Measurements from ENCODE around the gene KIF11. TPM values are rescaled to one million over a fixed set of nuclear protein-coding genes. Genes with fewer than 3 reads are reported as not detected.

KIF11 gene
- total RNA-seq, 1 donor from 2014 or later = 19.4 TPM

DNA sequence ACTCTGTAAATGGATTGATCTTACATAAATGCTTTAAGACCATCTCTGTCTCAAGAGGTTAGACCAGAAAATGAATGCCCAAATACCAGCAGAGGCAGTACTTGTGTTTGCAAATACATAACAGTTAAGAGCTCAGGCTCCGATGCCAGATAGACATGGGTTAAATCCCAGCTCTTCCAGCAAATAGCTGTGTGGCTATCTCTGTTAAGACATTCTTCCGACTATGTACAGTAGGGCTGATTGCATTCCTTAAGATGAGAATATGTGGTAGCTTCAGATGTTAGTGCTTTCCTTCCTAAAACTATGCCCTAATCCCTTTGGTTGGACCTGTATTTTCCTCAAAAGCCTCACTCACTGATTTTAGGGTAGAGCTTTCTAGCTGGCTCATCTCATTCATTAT, 21.3 kb upstream of the KIF11 start:
- TF ChIP-seq, protein P1, sequence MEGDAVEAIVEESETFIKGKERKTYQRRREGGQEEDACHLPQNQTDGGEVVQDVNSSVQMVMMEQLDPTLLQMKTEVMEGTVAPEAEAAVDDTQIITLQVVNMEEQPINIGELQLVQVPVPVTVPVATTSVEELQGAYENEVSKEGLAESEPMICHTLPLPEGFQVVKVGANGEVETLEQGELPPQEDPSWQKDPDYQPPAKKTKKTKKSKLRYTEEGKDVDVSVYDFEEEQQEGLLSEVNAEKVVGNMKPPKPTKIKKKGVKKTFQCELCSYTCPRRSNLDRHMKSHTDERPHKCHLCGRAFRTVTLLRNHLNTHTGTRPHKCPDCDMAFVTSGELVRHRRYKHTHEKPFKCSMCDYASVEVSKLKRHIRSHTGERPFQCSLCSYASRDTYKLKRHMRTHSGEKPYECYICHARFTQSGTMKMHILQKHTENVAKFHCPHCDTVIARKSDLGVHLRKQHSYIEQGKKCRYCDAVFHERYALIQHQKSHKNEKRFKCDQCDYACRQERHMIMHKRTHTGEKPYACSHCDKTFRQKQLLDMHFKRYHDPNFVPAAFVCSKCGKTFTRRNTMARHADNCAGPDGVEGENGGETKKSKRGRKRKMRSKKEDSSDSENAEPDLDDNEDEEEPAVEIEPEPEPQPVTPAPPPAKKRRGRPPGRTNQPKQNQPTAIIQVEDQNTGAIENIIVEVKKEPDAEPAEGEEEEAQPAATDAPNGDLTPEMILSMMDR (IDR thresholded peaks at IDR 0.05; ENCODE audit: unreplicated experiment) = no peak
- no peak for DNase-seq (ENCODE audit: low spot score in 2 of 2, unreplicated experiment in 2 of 2)
- Mint-ChIP-seq H3K4me1 (peaks cover 31% of the 10 kb centered on the region), H3K27ac (peak overlapping the region; percentile 44), H3K4me3 (peak overlapping the region; percentile 79), H3K36me3 (peaks cover 12% of the 10 kb centered on the region), H3K27me3 (ENCODE audit: low read depth) (no peaks in the 10 kb centered on the region), H3K9me3 (no peaks in the 10 kb centered on the region)

DNA sequence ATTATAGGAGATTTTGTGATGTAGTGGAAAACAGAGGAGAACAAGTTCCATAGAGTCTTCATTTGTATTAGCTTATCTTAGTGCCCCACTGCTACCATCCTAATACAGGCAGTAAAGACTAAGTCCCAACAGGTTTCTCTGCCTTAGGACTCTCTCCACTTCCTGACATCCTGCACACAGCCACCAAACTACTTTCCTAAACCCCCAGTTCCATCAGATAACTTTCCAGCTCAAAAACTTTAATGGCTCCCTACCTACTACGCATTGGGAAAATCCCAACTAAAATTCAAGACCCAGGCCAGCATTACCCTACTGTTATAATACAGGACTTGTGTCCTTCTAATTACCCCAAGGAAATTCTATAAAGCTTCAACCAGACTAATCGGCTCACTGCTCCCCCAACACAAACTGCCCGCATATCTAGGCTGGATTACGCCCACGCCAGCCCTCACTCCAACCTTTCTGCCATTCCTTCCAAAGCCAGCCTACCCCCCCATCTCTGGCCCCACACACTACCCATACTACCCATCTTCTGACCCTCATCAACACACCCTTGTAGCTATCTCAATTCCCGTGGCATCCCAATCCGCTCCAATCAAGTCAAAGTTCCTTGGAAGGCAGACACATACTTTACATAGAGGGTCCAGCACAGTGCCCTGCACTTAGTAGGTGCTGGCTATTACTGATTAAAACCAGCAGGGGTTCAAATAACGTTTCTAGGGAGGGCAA, 20.4 kb upstream of the KIF11 start:
- DNase-seq (ENCODE audit: low spot score in 2 of 2, unreplicated experiment in 2 of 2) = no peak

DNA sequence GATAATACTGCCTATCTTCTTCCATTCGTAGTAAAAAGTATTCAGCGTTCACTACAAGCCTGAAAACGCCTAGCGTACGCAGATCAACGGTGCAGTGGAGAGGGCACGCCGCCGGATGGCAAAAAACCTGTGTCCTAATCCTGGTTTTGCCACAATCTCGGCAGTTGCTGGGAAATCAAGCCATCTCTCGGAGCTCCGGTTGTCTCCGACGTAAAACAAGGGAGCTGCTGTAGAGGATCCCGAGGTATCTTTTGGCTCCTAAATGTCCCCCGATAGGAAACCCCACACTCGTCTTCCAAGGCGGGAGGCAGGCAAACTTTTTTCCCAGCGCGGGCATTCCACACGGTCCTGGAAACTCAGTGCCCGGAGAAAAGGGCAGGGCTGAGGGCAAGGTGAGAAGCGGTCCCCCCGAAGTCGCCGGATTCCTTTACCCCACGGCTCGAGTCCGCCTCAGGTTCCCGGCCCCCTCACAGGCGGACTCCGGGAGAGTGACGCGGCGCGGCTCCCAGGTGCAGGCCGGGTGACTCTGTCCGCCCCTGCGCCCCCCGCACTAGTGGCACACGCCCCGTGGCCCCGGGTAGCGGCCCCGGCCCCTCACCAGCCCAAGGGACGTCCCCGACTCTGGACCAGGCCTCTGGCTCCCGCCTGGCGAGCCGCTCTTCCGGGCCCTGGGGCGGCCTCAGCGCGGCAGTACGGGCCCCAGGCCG, 19.7 kb upstream of the KIF11 start:
- Mint-ChIP-seq H3K27ac (peak overlapping the region; percentile 48), H3K27me3 (ENCODE audit: low read depth) (no peaks in the 10 kb centered on the region), H3K4me1 (peaks cover 29% of the 10 kb centered on the region), H3K4me3 (peak overlapping the region; percentile 79), H3K36me3 (peaks cover 5% of the 10 kb centered on the region), H3K9me3 (no peaks in the 10 kb centered on the region)
- peak in 1 of 2 experiments; percentile 36 for DNase-seq (ENCODE audit: low spot score in 2 of 2, unreplicated experiment in 2 of 2)
- TF ChIP-seq, protein P1 (IDR thresholded peaks at IDR 0.05; ENCODE audit: unreplicated experiment) = no peak

More for the DNA sequence above, 20.4 kb upstream of the KIF11 start:
- TF ChIP-seq, protein P1 (IDR thresholded peaks at IDR 0.05; ENCODE audit: unreplicated experiment) = no peak
- Mint-ChIP-seq H3K36me3 (peaks cover 9% of the 10 kb centered on the region), H3K27me3 (ENCODE audit: low read depth) (no peaks in the 10 kb centered on the region), H3K4me3 (peak overlapping the region; percentile 79), H3K9me3 (no peaks in the 10 kb centered on the region), H3K4me1 (peaks cover 29% of the 10 kb centered on the region), H3K27ac (peak overlapping the region; percentile 48)

DNA sequence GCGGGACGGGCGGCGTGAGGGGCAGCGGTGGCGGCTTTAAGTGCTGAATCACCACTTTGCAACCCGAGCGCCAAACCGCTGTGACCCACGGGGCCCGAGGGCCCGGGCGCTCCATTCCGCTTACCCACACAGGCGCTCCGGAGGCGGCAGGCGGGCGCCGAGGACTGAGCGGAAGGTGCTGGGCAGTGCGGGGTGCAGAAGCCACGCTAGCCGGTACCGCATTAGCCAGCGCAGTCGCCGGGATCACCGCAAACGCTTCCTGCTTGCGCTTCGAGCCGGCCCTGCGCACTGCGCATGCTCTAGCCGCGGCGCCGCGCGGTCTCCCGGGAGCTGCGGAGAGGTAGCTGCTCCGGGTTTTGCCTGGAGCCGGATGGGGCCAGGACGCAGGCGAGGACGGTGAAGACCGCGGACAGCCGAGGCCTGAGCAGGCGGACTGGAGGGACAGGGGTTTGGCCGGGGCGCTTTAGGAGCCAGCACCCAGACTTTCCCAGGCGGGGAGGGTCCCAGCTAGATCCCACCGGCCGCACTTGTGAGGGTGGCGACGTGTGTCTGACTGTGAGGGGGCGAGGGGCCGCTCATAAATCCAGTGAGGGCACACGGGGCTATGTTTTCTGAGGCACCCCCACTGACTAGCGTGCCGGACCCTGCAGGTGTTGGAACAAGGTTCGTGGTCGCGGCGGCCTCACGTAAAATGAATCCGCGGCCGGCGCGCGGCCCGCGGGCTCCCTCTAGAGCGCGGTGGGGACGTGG, 19.0 kb upstream of the KIF11 start, which contains the start of gene IDE:
TSS of gene IDE (minus strand) at position 296 of the 750 bp plus-strand sequence. CDS start at position 222, 74 bp downstream.
- peak; percentile 81 to 90 for DNase-seq (ENCODE audit: low spot score in 2 of 2, unreplicated experiment in 2 of 2)
- H3K27ac Mint-ChIP-seq = peak within 1 kb of the TSS; percentile 94
- TF ChIP-seq, protein P1 (IDR thresholded peaks at IDR 0.05; ENCODE audit: unreplicated experiment) = peak; percentile 56
- H3K27me3 Mint-ChIP-seq (ENCODE audit: low read depth) = no peaks in the 10 kb centered on the region
- H3K36me3 Mint-ChIP-seq = peaks cover 4% of the 10 kb centered on the region
- no peaks in the 10 kb centered on the region for H3K9me3 Mint-ChIP-seq
- H3K4me3 Mint-ChIP-seq = peak within 1 kb of the TSS; percentile 79
- peaks cover 28% of the 10 kb centered on the region for H3K4me1 Mint-ChIP-seq

DNA sequence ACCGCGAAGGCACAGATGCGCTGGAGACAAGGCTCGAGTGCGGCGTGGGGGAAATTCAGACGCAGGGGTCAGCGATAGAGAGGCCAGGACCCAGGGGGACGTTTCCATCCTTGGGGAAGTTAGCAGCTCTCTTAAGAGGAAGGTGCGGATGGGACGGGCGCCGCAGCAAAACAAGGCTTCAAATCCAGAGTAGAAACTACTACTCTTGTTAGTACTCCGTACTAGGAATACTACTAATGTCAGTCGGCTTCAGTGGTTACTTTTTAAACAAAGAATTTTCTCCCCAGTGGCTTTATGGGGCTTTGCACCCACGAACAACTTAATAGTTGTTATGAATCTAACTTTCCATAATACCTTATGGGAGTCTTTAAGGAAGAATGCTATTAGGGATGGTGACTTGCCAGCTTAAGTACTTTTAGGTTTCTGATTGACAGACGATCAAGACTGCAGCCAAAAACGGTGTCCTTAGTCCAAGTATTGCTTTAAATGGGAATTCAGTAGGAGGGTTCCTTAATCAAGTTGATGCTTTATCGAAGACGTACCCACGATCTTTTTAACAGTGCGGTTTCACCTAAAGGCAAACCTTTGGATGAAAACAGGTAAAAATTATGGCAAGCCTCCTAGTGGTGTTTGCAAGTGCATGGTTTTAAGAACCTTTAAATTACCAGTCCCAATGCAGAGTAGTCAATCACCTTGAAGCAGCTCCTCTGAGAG, 18.2 kb upstream of the KIF11 start:
- no peak for DNase-seq (ENCODE audit: low spot score in 2 of 2, unreplicated experiment in 2 of 2)
- TF ChIP-seq, protein P1 (IDR thresholded peaks at IDR 0.05; ENCODE audit: unreplicated experiment) = peak; percentile 8
- Mint-ChIP-seq H3K36me3 (no peaks in the 10 kb centered on the region), H3K27me3 (ENCODE audit: low read depth) (no peaks in the 10 kb centered on the region), H3K4me1 (peaks cover 26% of the 10 kb centered on the region), H3K9me3 (no peaks in the 10 kb centered on the region), H3K4me3 (peak overlapping the region; percentile 79), H3K27ac (peak overlapping the region; percentile 94)
